Suprapubic skin (tissue), 3 donors: Measurements from ENCODE around the gene SLC39A6.

ENCODE experiments used
- CTCF ChIP-seq, 2 donors: fragments of 200-600 bp in 1 of 2; fragments of 450-650 bp in 1 of 2; sonication (generic) in 1 of 2; IDR thresholded peaks; one replicate each; pipeline ENCODE4 v1.5.1; 2016 to 2019; ENCODE audit warnings: antibody characterized with exemption in 2 of 2, mild to moderate bottlenecking in 1 of 2, moderate library complexity in 1 of 2
- POLR2A ChIP-seq, 2 donors: fragments of 450-650 bp; IDR thresholded peaks; one replicate each; pipeline ENCODE4 v1.6.1; 2017; ENCODE audit warnings: antibody characterized with exemption in 2 of 2, mild to moderate bottlenecking in 2 of 2, moderate library complexity in 2 of 2

GRCh38 chr18:36157441-36157840 is 28.3 kb upstream of the SLC39A6 start:
- TF ChIP-seq CTCF (IDR thresholded peaks at IDR 0.05) (no peak), POLR2A (IDR thresholded peaks at IDR 0.05) (no peak)
